Activated CD4-positive, CD25-positive, alpha-beta regulatory T cell treated with anti-CD3 and anti-CD28 coated beads, Interleukin-2, amount 50 U/mL, for 24 hours (primary cell): Measurements from ENCODE around the gene TSHZ2.
"Not testable (repeated sequence)": the region's sequence is repeated elsewhere in the genome, so short reads cannot be mapped to it uniquely, and the experiment has no call there.

Source experiments
- ATAC-seq, 2 donors: fragments of 150-1000 bp; cut with Tn5 transposase; one replicate each; pipeline ENCODE4 v1.10.0; 2021; ENCODE audit warnings: mild to moderate bottlenecking in 1 of 2, moderate library complexity in 1 of 2

The TSHZ2 gene

DNA sequence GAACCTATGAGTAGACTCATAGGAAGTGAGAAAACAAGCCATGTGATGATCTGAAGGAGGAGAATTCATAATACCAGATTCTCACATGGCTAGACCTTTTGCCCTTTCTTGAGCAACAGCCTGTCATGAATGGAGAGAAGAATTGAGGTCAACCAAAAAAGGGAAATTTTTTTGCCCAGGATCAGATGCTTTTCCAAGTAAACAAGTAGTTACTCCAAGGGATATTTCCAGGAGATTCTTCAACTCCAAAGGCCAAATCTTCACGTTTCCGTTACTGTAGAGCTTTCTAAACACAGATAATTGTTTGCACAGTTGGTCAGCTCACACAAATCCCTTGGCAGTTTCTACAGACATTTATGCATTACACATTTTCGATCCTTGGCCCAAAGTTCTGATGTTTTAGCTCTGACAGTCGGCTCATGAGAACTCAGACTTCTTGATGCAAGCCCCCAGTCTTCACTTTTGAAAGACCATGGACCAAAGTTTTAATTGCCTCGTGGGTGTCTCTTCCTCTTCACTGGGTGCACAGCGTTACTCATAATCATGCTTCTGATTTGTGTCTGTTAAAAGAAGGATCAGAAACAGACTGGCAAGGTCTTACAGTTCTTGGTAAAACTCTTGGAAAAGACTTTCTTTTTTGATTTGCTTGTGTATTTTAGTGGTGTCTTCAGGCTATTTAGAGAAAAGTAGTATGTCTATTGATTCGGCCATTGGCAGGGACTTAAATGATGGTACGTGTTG is 115.0 kb downstream of the TSHZ2 start:
- ATAC-seq, result no peak

DNA sequence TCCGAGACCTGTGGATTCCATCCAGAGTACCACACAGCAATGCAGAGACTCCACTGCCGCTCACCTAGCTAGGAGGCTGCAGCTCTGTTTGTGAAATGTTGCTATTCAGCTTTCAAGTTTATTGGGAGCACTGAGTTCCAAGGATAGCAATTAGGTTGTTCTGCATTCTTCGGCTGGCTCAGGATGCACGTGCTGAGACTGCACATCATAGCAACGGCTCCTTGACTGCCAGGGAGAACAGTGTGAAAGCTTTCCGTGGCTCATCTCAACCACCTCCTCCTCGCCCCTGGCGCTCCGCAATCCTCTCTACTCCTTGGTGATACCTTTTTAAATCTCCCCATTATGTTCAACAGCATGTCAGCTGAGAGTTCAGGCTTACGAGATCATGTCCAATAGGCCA is 116.6 kb downstream of the TSHZ2 start:
- no peak for ATAC-seq

- ATAC-seq, result not testable (repeated sequence)
These were observed 117.7 kb downstream of the TSHZ2 start for GRCh38 chr20:53089851-53090250.

DNA sequence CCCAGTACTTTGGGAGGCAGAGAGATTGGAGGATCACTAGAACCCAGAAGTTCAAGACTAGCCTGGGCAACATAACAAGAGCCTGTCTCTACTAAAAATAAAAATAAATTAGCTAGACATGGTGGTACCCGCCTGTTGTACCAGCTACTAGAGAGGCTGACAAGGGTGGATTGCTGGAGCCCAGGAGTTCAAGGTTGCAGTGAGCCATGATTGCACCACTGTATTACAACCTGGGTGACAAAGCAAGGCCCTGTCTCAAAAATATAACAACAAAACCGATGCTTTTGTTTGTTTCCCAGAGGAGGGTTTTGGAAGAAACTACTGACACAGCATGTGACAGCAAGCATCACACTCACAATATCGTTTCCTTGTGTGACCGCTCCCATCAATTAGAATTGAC is 119.6 kb downstream of the TSHZ2 start:
- ATAC-seq, result no peak

DNA sequence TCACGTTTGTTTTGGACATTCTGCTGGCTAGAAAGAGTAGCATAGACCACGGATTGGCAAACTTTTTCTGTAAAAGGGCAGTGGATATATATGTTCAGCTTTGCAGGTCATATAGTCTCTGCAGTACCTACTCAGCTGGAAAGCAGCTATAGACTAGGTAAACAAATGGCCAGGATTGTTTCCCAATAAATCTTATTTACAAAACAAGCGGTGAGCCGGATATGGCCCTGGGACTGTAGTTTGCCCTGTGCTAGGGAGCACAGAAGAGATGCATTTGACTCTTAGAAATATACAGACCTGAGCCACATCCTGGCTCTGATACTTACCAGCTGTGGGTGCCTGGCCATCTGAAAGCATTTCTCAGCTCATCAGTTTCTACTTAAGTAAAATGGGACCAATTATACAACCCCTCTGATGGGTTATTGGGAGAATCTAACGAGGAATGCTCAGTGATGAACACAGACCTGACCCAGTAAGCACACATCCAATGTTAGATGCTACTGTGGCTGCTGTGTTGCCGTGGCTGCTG is 120.7 kb downstream of the TSHZ2 start:
- ATAC-seq, result no peak

DNA sequence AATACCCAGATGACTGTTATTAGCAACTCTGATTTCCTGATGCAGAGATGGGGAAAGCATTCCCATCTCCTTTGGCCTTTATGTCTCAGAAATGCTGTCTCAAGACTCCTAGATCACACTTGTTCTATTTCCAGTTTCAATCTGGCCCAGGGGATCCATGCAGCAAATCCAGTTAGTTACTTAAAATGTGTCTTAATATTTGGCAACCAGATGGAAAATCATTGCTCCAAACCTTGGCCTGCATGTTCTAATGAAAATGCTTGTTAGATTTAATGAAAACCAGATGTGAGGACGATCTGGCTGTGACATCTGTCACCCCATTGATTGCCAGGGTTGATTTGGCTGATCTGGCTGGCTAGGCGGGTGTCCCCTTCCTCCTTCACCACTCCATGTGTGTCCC is 125.2 kb downstream of the TSHZ2 start:
- ATAC-seq, result no peak

DNA sequence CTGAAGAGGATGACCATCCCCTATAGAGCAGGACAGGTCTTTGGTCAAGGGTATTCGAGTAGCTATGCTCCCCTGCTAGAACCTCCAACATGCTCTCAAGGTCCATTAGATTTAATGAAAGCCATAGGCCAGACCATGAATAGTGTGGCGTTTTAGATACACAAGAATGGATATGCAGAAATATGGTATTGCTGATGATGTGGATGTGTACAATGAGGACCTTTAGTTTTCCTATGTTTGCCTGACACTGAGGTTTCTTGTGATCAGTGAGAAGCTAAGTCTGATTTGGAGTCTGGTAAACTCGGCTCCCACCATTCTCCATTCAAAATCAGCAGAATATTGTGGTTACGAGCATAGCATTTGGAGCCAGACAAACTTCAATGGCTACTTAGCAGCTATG is 125.6 kb downstream of the TSHZ2 start:
- no peak for ATAC-seq

DNA sequence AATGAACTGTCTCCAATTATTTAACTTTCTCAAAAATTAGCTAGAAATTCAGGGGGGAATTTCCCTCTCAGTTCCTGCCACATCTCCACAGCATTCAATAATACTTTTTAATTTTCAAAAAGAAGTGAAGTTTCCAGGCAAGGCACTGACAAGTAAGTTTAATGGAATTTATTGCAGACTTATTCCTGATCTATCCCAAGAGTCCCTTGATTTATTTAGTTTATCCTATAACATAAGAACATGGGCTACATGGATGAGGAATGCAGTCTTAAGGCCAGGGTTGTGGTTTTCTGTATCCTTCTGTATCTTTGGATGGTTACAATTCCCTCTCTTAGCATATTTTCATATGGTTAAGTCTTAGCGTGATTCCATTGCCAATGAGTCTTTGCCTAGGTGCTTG is 126.5 kb downstream of the TSHZ2 start:
- ATAC-seq, result no peak

DNA sequence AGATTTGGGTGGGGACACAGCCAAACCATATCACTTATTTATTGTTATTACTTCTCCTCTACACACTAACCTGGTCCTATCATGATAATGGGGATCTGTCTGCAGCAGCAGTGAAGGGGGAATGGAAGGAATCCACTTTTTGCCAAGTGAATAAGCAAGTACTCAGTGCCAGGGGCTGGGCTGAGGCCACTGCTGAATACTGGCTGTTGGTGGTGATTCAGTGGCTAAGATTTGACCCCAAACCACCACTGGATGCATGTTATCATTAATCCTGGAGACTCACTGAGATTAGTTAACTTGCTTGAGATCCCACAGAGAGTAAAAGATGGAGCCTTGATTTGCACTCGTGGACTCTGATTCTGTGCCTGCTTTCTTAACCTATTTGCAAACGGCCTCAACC is 127.7 kb downstream of the TSHZ2 start:
- ATAC-seq, result no peak

GRCh38 chr20:53100476-53100911 is 128.3 kb downstream of the TSHZ2 start:
- no peak for ATAC-seq

DNA sequence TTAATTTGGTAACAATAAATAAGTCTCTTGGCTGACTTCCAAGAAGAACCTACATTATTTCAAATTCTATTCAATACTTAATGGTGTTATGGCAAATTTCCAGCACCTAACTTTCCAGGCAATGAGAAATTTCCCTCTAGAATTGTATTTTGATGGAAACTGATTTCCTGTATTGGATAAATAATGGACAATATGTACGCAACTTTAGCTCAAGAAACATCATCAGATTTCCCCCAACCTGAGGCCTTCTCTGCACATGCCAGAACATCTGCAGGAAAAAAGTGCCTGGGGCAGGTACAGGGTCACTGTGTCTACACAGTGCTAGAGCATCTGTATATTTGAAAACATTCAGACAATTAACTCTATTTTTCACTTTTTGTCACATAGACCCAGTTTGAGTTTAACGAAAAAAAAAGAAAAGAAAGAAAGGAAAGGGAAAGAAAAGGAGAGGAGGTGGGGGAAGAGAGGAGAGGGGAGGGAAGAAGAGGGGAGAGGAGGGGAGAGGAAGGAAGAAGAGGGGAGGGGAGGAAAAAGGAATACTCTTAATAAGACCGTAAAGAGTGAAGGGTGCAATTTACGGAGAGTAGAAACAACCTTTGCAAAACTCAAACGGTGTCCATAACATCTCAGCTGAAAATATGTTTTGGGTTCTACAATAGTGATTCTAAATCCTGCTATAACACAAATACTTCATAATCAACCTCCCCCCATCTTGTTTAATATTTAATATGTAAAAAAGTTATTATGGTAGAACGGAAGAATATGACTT is 130.0 kb downstream of the TSHZ2 start:
- ATAC-seq, result no peak

GRCh38 chr20:53103124-53103523 is 131.0 kb downstream of the TSHZ2 start:
- no peak for ATAC-seq

- no peak for ATAC-seq
These were observed 132.7 kb downstream of the TSHZ2 start for GRCh38 chr20:53104884-53105283.

DNA sequence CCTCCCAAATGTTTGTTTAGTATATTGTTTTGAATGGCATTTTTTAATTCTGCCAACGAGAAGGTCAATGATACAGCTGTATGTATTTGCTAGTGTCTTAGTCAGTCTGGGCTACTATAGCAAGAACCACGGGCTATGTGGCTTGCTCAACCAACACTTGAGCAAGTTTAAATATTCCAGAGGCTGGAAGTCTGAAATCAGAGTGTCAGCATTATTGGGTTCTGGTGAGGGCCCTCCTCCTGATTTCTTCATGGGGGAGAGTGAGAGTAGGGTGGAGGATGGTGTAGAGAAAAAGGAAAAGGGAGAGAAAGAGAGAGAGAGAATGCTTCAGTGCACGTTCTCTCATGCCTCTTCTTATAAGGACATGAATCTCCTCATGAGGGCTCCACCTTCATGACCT is 144.6 kb downstream of the TSHZ2 start:
- no peak for ATAC-seq

DNA sequence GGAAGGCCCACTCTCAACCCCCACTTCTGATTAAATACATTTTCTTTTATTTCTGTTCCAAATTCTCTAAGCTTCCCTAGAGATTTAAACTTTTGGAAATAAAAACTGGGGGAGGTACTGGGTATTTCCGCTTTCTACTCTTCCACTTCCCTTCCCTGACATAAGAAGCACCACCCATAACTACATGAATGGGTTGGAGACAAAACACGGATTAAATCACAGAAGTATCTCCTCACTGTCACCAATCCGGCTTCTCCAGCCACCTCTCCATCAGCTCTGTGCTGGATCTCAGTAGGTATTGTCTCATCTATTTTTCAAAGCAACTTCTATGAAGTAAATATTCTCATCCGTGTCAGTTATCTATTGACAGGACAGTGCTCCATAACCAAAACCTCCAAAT is 150.7 kb downstream of the TSHZ2 start:
- ATAC-seq, result no peak

GRCh38 chr20:53124075-53124551 is 152.0 kb downstream of the TSHZ2 start:
- ATAC-seq, result no peak

GRCh38 chr20:53124803-53125202 is 152.6 kb downstream of the TSHZ2 start:
- no peak for ATAC-seq

GRCh38 chr20:53126185-53126584 is 154.0 kb downstream of the TSHZ2 start:
- ATAC-seq, result no peak

DNA sequence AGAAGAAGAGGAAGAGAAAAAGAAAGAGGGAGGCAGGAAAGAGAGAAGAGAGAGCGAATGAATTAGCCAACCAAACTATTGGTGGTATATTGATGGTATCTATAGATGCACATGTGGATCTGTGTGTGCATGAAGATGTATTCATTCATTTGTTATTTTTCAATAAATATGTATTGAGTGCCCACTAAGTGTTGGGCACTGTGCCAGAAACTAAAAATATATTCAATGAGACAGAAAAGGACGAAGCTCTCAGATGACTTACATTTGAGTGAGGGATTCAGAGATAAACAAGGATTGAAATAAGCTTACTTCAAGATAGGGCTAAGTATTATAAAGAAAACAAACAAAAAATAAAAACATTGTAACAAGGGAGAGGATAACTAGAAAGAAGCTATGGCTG is 154.9 kb downstream of the TSHZ2 start:
- no peak for ATAC-seq

GRCh38 chr20:53128004-53128403 is 155.8 kb downstream of the TSHZ2 start:
- no peak for ATAC-seq

- ATAC-seq, result no peak
These were observed 157.4 kb downstream of the TSHZ2 start for GRCh38 chr20:53129563-53129962.

GRCh38 chr20:53130795-53131194 is 158.6 kb downstream of the TSHZ2 start:
- no peak for ATAC-seq

- no peak for ATAC-seq
These were observed 161.0 kb downstream of the TSHZ2 start for GRCh38 chr20:53133125-53133524.

- no peak for ATAC-seq
These were observed 161.5 kb downstream of the TSHZ2 start for GRCh38 chr20:53133628-53134027.
